ENCODE measurements around the gene DCT.

DCT gene

DNA sequence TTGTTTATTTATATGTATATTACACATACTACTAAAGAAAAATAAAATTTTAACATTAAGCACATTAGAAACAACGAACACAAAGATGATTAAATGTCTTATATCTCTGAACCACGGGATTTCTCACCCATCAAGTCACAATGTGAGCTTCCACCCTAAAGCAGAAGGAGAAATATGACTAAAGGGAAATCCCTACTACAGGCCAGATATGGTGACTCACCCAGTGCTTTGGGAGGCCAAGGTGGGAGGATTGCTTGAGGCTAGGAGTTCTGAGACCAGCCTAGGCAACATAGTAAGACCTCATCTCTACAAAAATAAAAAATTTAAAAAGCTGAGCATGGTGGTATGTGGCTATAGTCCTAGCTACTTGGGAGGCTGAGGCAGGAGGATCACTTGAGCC lies 24.6 kb downstream of the DCT start:
- DNase-seq (ENCODE audit: extremely low read depth, insufficient read length) = no peak
- Histone ChIP-seq H3K36me3 (ENCODE audit: control insufficient read depth, insufficient read depth, low read length) (no peaks in the 10 kb centered on the region), H3K4me3 (replicated peaks; ENCODE audit: low read depth, low read length) (no peak overlapping the region), H3K27me3 (replicated peaks; ENCODE audit: control insufficient read depth, insufficient read depth, low read length) (no peaks in the 10 kb centered on the region)
- TF ChIP-seq, protein P1, sequence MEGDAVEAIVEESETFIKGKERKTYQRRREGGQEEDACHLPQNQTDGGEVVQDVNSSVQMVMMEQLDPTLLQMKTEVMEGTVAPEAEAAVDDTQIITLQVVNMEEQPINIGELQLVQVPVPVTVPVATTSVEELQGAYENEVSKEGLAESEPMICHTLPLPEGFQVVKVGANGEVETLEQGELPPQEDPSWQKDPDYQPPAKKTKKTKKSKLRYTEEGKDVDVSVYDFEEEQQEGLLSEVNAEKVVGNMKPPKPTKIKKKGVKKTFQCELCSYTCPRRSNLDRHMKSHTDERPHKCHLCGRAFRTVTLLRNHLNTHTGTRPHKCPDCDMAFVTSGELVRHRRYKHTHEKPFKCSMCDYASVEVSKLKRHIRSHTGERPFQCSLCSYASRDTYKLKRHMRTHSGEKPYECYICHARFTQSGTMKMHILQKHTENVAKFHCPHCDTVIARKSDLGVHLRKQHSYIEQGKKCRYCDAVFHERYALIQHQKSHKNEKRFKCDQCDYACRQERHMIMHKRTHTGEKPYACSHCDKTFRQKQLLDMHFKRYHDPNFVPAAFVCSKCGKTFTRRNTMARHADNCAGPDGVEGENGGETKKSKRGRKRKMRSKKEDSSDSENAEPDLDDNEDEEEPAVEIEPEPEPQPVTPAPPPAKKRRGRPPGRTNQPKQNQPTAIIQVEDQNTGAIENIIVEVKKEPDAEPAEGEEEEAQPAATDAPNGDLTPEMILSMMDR (IDR thresholded peaks at IDR 0.05; ENCODE audit: insufficient read depth, low read length, poor library complexity, severe bottlenecking) = no peak

DNA sequence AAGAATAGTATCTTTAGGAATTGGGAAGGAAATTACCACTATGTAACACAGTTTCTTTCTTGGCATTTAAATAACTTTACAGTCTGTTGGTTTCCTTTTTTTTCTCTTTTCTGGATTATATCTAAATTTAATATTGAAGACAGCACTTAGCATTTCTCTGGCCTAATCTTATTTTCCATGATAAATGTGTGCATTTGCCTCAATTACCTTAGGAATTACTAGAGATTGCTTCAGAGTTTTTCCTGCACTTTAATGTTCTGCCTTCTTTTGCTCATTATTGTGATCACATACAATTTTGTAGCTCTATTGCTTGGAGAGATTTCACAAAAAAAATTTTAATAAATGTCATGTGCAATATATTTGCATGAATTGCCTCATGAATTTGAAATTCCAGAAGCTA lies 25.1 kb downstream of the DCT start:
- DNase-seq (ENCODE audit: extremely low read depth, insufficient read length) = no peak
- Histone ChIP-seq H3K4me3 (replicated peaks; ENCODE audit: low read depth, low read length) (no peak overlapping the region), H3K36me3 (ENCODE audit: control insufficient read depth, insufficient read depth, low read length) (no peaks in the 10 kb centered on the region), H3K27me3 (replicated peaks; ENCODE audit: control insufficient read depth, insufficient read depth, low read length) (no peaks in the 10 kb centered on the region)
- TF ChIP-seq, protein P1 (IDR thresholded peaks at IDR 0.05; ENCODE audit: insufficient read depth, low read length, poor library complexity, severe bottlenecking) = no peak

DNA sequence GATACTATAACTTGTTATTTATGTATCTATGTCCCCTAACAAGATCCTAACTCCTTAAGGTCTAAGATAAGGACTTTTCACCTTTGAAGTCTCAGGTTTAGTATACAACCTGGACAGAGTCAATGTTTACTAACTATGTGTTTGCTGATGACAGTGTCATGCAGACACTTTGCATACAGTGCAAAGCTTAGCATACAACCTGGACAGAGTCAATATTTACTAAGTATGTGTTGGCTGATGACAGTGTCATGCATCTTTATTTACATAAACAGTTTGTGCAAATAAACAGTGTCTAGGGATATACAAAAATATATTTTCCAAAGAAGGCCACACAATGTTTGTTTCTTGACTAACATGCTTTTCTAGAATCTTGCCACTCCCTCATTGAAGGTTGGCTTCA lies 34.7 kb downstream of the DCT start:
- Histone ChIP-seq H3K36me3 (ENCODE audit: control insufficient read depth, insufficient read depth, low read length) (no peaks in the 10 kb centered on the region), H3K4me3 (replicated peaks; ENCODE audit: low read depth, low read length) (no peak overlapping the region), H3K27me3 (replicated peaks; ENCODE audit: control insufficient read depth, insufficient read depth, low read length) (no peaks in the 10 kb centered on the region)
- DNase-seq (ENCODE audit: extremely low read depth, insufficient read length) = no peak
- TF ChIP-seq, protein P1 (IDR thresholded peaks at IDR 0.05; ENCODE audit: insufficient read depth, low read length, poor library complexity, severe bottlenecking) = no peak

DNA sequence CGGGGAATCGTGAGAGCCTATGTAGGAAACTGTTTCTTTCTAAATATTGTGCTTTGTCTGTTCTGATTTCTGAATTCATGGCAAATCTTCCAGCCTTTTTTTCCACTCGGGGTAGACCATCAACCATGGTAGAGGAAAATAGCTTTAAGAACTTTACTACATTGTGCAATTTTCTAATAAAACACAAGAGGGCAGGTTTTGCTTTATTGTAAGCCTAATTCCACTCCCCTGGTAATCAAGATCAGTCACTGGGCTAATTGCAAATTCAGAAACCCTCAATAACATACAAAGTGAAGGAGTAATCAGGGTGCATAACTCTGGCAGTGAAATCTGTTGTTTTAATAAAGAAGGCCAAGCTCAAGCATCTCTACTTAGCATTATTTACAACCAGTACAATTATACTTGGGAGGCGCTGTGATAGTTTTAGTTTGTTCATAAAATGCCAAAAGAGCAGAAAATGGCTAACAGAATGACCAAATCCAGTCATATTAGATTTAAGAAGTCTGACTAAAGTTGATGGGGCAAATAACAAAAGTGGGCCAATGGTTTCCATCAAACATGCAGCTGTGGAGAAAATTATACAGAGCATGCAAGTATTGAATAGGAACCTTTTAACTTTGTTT lies 43.8 kb downstream of the DCT start:
- TF ChIP-seq, protein P1 (IDR thresholded peaks at IDR 0.05; ENCODE audit: insufficient read depth, low read length, poor library complexity, severe bottlenecking) = peak; percentile 47
- DNase-seq (ENCODE audit: extremely low read depth, insufficient read length) = no peak
- Histone ChIP-seq H3K27me3 (replicated peaks; ENCODE audit: control insufficient read depth, insufficient read depth, low read length) (no peaks in the 10 kb centered on the region; the same call in 1 of the 2 replicates), H3K4me3 (replicated peaks; ENCODE audit: low read depth, low read length) (no peak overlapping the region), H3K36me3 (ENCODE audit: control insufficient read depth, insufficient read depth, low read length) (no peaks in the 10 kb centered on the region)

DNA sequence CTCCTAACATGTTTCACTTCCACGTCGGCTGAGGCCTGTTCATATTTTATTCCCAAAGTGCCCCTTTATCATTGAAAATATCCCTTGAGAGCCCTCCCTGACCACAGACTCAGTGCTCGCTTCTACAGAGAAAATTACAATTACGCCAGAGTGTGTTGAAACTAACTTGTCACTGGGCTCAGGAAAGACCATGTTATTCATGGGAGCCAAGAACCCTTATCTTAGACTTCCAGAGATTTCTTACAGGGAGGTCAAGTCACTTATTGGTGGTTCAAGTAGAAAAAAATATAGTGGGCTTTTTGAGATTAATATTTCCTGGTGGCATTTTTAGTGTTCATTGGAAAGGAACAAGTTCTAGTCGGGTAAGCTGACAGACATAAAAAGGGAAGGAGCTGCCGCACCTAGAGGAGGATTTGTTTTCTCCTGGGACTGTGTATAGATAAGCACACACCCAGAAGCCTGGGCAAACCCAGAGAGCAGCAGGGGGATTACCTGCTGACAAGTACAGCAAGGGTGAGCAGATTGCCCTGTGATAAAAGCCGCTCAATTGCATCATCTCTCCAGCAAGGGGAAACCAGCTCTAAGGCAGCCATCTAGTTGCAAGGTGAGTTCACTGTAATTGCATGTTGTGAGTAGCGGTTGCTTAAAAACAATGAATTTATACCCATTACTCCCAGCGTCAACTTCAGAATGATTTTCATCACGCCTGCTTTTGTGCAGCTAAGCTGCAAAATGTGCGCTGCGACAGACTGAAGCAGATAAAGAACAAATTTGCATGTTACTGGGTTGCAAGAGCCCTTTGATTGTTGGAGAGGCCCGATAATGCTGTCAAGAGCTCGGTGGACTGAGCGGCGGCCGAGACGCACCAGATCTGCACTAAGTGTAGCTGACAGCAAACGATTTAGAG lies 46.2 kb downstream of the DCT start:
- Histone ChIP-seq H3K27me3 (replicated peaks; ENCODE audit: control insufficient read depth, insufficient read depth, low read length) (no peaks in the 10 kb centered on the region; the same call in 1 of the 2 replicates), H3K36me3 (ENCODE audit: control insufficient read depth, insufficient read depth, low read length) (no peaks in the 10 kb centered on the region), H3K4me3 (replicated peaks; ENCODE audit: low read depth, low read length) (no peak overlapping the region)
- no peak for DNase-seq (ENCODE audit: extremely low read depth, insufficient read length)
- TF ChIP-seq, protein P1 (IDR thresholded peaks at IDR 0.05; ENCODE audit: insufficient read depth, low read length, poor library complexity, severe bottlenecking) = no peak
